SJSA1 (cell line): ENCODE measurements around the gene CRYGN. TPM values are rescaled to one million over a fixed set of nuclear protein-coding genes. Genes with fewer than 3 reads are reported as not detected.

ENCODE experiments used
- DNase-seq, 2 experiments: peaks; one replicate each; pipeline ENCODE4 v3.0.0-alpha.2; 2015 to 2020; ENCODE audit warnings: low spot score in 2 of 2, low read depth in 1 of 2
- H3K27ac ChIP-seq: fragments of 250-450 bp; sonication (Bioruptor Pico); 2 replicates; pipeline ENCODE4 v1.5.1; 2020; ENCODE audit warnings: mild to moderate bottlenecking, moderate library complexity
- H3K27me3 ChIP-seq: fragments of 250-450 bp; sonication (Bioruptor Pico); replicated peaks from 2 replicates; pipeline ENCODE4 v1.5.1; 2020; ENCODE audit warnings: mild to moderate bottlenecking, moderate library complexity
- H3K36me3 ChIP-seq: fragments of 250-450 bp; sonication (Bioruptor Pico); 2 replicates; pipeline ENCODE4 v1.5.1; 2020; ENCODE audit warnings: mild to moderate bottlenecking
- H3K4me1 ChIP-seq: fragments of 250-450 bp; sonication (Bioruptor Pico); replicated peaks from 2 replicates; pipeline ENCODE4 v1.6.1; 2021; ENCODE audit warnings: mild to moderate bottlenecking
- H3K4me3 ChIP-seq: fragments of 250-450 bp; sonication (Bioruptor Pico); 2 replicates; pipeline ENCODE4 v1.5.1; 2020; ENCODE audit warnings: mild to moderate bottlenecking
- H3K9me3 ChIP-seq: fragments of 250-450 bp; sonication (Bioruptor Pico); replicated peaks from 2 replicates; pipeline ENCODE4 v1.5.1; 2020; ENCODE audit warnings: mild to moderate bottlenecking
- total RNA-seq: library from RNA; depleted of rRNA; stranded (reverse); fragments of >200 nt; shearing (Covaris generic); gene quantifications from 2 replicates; pipeline ENCODE4 v1.2.3, GENCODE V29; 2014

The CRYGN gene
- total RNA-seq, 1 experiment from 2014 or later: not detected

DNA sequence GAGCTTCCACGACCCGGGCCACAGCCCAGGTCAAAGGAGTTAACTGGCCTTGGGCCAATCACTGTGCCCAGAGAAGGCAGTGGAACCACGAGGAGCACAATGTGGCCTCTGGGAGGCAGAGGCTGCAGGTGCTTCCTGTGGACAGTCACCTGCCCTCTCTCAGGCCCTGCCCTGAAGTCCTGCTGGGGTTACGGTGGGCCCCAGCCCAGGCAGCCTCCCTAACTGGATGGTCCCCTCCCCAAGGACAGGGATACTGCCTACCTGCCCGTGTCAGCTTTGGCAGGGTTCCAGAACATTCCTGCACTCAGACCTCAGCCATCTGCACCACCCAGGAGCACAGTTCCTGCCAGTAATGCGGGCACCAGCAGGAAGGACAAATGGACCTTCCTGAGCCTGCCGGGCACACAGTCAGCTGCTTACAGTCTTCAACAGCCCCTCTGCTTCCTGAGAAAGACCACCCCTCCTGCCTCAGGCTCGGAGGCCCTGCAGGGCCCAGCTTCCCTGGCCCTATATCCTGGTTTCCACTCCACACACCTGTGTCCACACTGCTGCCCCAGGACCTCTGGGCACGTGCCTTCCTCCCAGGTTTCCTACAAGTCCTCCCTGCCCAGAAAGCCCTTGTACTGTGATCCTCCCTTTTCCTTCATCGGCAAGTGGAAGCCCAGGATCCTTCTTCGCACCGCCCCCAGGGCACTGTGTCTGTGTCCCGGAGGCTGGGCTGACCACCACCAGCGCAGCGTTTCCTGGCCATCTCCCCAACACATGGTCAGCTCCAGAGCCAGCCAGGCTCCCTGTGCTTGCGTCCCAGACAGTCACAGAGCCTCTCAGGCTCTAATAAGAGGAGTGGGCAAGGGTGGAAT lies 53.4 kb downstream of the CRYGN start:
- Histone ChIP-seq H3K27ac (no peak overlapping the region), H3K27me3 (peaks cover 8% of the 10 kb centered on the region; the same call in 1 of the 2 replicates), H3K9me3 (no peaks in the 10 kb centered on the region), H3K4me1 (no peaks in the 10 kb centered on the region), H3K4me3 (no peak overlapping the region), H3K36me3 (no peaks in the 10 kb centered on the region)
- no peak for DNase-seq

DNA sequence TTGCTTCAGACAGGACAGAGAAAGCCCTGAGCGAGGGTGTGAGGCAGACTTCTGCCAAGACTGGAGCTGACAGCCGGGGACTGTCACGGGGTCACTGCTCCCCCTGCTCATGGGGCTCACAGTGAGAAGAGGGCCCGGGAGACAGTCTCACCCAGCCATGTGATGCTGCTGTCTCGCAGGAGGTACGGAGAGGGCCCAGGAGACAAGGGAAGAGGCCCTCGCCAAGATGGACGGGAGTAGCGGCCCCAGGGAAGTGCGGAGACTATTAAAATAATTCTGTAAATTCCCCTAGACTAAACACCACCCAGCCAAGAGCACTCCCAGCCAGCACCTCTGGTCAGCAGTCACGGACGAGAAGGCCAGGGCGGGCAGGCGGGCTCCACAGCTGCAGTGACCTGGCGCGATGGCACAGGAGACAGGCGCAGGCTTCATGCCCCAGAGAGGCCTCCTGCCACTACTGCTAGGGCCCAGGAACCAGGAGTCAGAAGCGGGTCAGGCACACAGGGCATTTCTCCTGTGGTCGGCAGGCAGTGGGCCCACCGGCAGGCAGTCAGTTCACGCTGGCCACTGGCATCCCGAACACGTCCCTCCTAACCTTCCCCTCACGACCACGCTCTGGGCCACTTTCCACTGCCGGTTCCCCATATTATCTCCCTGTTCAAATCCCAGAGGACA lies 54.2 kb downstream of the CRYGN start:
- Histone ChIP-seq H3K36me3 (no peaks in the 10 kb centered on the region), H3K27ac (no peak overlapping the region), H3K4me3 (no peak overlapping the region), H3K4me1 (no peaks in the 10 kb centered on the region), H3K27me3 (peaks cover 11% of the 10 kb centered on the region; the same call in 1 of the 2 replicates), H3K9me3 (no peaks in the 10 kb centered on the region)
- no peak for DNase-seq

DNA sequence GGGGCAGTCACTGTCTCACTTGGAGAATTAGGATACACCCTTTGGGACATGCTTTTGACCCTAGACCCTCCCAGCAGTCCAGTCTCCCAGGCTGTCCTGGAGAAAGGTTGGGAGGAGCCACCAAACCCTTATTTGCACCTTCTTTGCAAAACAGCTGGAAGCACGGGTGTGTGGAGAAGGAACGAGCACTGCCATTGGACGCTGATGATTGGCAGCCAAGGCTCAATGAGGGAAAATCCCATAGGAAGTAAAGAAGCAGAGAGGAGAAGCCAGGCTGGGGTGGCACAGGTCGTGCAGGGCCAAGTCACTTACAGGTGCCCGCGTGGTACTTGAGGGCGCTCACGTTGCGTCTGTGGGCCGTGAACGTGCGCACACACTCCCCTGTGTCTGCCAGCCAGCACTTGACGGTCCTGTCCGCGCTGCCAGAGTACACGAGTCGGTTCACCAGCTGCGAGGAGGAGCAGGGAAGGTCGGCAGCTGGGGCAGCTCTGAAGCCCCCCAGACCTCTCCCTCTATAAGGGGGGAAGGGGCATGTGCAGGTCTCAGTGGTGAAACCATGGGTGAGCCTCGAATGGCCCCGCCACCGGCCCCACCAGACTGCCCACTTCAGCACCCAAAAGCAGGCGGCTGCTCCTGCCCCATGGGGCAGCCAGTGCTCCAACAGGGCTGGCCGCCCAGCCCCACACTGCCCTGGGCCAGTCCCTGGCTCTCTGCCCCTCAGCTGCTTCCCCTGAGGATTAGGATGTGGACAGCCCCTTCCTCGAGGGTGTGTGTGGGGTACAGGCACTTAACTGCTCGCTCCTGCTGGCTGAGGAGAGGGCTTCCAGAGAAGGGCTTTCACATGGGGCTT lies 54.9 kb downstream of the CRYGN start:
- no peaks in the 10 kb centered on the region for H3K4me1 ChIP-seq
- H3K27ac ChIP-seq: no peak overlapping the region
- H3K27me3 ChIP-seq: peaks cover 11% of the 10 kb centered on the region; the same call in 1 of the 2 replicates
- no peaks in the 10 kb centered on the region for H3K9me3 ChIP-seq
- no peak for DNase-seq
- H3K4me3 ChIP-seq: no peak overlapping the region
- no peaks in the 10 kb centered on the region for H3K36me3 ChIP-seq

DNA sequence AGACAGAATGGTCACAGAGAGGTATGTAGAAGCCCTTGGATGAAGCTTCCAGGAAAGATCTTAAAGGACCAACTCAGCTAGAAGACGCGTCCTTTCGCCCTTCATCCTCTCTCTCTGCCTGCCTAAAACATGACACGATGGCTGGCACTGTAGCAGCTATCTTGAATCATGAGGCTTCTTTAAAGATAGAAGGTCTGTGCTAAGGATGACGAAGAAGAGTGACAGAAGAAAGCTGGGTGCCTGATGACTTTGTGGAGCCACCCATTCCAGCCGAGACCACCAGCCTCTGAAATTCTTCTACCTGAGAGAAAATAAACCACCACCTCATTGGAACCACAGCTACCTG lies 55.6 kb downstream of the CRYGN start:
- no peaks in the 10 kb centered on the region for H3K9me3 ChIP-seq
- no peak overlapping the region for H3K27ac ChIP-seq
- DNase-seq: no peak
- H3K4me1 ChIP-seq: no peaks in the 10 kb centered on the region
- peaks cover 11% of the 10 kb centered on the region; the same call in 1 of the 2 replicates for H3K27me3 ChIP-seq
- no peaks in the 10 kb centered on the region for H3K36me3 ChIP-seq
- H3K4me3 ChIP-seq: no peak overlapping the region

DNA sequence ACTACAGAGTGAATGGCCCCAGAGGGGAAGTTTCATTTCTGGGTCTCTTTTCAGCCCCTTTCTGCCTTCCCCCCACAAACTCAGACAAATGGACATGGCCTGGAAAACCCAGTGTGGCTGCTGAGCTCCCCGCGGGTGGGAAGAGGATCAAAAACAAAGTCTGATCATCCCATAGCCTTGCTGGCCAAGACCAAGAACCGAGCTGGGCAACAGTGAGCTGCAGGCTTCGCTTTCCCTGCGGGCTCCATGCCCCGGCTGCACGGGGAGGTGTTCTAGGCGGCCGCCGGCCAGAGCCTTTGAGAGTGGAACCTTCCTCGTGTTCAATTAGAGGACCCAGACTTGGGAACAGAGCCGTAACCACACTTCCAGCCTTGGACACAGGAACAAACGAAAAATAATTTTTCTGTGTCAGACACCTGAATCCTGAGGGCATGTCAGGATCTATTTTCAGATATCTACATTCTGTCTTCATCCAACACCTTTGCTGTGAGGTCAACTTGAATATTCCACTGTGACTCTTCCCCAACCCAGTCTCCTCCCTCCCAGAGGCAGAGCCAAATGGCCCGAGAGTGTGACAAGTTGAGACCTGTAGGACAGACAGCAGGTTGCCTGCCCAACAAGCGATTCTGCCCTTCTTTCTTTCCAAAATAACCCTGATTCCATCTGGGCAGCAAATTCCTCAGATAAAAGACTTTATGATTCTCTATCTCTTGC lies 56.1 kb downstream of the CRYGN start:
- H3K9me3 ChIP-seq: no peaks in the 10 kb centered on the region
- DNase-seq: no peak
- no peaks in the 10 kb centered on the region for H3K4me1 ChIP-seq
- H3K27ac ChIP-seq: no peak overlapping the region
- H3K36me3 ChIP-seq: no peaks in the 10 kb centered on the region
- H3K27me3 ChIP-seq: peaks cover 11% of the 10 kb centered on the region; the same call in 1 of the 2 replicates
- no peak overlapping the region for H3K4me3 ChIP-seq

DNA sequence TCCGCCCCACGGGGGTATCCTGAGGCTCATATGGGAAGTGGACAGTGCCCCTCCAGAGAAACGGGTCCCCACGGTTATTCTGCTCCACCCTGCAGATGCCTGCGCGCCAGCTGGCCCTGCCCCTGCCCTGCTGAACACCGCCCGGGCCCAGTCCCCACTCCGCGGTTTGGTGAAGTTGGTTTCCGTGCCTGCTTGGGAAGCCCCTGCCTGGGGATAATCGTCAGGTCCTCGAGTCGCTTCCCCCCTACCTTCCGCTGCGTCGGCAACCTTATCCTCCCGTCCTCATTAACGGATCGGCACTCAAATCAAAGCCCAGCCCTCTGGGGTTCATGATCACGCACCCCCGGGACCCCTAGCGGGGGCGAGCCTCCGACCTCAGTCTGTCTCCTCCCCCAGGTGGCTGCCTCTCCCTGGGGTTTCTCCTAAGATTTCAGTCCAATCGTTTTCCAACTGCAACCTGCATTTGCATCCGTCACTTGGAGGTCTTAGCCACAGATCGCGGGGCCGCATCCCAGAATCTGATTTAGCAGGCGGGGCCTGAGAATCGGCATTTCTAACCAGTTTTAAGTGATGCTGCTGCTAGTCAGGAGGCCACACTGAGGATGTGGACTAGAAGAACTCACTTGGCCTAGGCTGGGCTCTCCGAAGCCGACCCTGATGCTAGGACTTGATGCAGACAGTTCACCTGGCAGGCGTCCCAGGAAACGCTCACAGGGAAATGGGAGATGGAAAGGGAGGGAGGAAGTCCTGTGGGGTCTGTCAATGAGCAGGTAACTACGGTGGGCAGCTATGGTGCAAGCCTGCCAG lies 57.7 kb downstream of the CRYGN start:
- H3K9me3 ChIP-seq: no peaks in the 10 kb centered on the region
- H3K27ac ChIP-seq: no peak overlapping the region
- peaks cover 11% of the 10 kb centered on the region; the same call in 1 of the 2 replicates for H3K27me3 ChIP-seq
- H3K36me3 ChIP-seq: no peaks in the 10 kb centered on the region
- H3K4me1 ChIP-seq: no peaks in the 10 kb centered on the region
- H3K4me3 ChIP-seq: no peak overlapping the region
- no peak for DNase-seq

DNA sequence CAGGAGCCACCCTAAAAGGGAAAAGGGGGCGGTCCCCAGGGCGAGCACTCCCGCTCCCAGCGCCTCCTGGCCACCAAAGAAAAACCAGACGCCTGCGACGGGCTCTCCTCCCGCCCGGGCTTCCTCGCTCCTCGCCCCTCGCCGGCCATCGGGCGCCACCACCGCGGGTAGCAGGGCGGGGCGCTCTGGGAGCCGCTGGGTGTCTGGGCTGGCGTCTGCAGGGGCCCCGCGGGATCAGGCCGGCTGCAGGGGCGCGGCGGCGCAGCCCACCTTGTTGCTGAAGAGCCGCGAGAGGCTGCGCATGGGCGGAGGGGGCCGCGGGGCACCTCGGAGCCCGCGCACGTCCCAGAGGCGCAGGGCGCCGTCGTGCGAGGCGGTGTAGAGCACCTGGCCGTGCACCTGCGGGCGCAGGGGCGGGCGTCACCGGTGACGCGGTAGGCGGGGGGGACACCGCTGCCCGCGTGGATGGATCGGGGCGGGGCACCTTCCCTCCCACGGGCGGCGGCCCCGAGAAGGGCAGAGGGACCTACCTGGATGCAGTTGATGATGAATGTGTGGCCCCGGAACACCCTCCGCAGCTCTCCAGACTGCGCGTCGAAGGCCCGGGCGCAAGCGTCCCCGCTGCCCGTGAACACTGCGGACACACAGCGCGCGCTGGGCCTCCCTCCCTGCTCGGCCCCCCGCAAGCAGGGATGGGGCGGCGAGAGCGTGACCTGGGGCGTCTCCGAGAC lies 58.4 kb downstream of the CRYGN start:
- no peaks in the 10 kb centered on the region for H3K9me3 ChIP-seq
- no peak for DNase-seq
- no peaks in the 10 kb centered on the region for H3K4me1 ChIP-seq
- H3K27ac ChIP-seq: no peak overlapping the region
- peaks cover 1% of the 10 kb centered on the region for H3K36me3 ChIP-seq
- no peak overlapping the region for H3K4me3 ChIP-seq
- peaks cover 11% of the 10 kb centered on the region; the same call in 1 of the 2 replicates for H3K27me3 ChIP-seq

DNA sequence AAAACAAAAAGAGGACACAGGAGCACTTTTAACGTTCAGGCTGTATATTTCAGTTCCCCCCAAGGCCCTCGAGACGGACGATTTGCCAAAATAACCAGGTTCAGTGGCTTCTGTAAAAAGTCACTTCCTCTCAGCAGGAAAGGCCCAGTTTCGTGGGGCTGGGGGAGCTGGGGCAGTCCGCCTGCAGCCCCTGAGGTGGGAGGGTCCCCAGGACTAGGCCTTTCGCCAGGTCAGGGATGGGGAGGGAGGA lies 58.9 kb downstream of the CRYGN start:
- Histone ChIP-seq H3K4me1 (no peaks in the 10 kb centered on the region), H3K9me3 (no peaks in the 10 kb centered on the region), H3K27ac (no peak overlapping the region), H3K4me3 (no peak overlapping the region), H3K36me3 (peaks cover 6% of the 10 kb centered on the region), H3K27me3 (peaks cover 11% of the 10 kb centered on the region; the same call in 1 of the 2 replicates)
- no peak for DNase-seq

DNA sequence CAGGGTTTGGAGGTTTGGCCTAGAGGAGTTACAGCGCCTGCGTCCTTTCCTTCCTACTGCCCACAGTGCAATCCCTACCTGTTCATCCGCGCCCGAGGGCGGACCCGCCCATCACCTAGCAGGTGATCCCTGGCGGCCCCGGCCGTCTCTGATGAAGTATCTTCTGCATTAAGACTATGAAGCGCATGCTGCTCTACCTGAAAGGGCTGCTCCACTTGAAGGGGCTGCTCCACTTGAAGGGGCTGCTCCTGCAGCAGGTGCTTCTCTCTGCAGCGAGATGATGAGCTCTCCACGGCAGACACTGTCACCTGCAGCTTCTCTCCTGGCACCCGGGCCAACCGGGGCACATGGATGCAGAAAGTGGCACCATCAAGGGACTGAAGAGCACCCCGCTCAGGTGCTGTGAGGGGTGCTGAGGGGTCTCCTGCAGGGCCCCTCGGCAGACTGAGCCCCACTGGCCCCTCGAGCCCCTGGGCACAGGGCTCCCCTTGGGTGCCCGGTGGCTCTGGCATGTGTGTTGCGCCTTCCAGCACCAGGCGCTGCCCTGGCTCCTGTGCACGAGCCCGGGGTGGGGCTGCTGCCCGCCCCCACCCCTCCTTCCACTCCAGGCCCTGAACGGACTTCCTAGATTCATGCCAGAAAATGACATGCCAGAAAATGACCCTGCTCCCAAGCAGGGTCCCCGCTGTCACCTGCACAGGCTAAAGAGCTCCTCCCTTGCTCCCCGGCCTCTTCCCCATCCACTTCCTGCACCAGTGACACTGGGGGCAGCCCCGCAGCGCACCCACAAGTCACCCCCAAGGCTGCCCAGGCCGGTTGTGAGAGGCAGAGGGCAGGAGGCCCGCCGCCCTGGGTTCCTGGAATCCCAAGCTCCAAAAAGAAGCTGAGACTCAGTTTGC lies 59.5 kb downstream of the CRYGN start:
- Histone ChIP-seq H3K27ac (no peak overlapping the region), H3K36me3 (peaks cover 10% of the 10 kb centered on the region), H3K9me3 (no peaks in the 10 kb centered on the region), H3K4me1 (no peaks in the 10 kb centered on the region), H3K27me3 (peaks cover 11% of the 10 kb centered on the region; the same call in 1 of the 2 replicates), H3K4me3 (no peak overlapping the region)
- DNase-seq: no peak

DNA sequence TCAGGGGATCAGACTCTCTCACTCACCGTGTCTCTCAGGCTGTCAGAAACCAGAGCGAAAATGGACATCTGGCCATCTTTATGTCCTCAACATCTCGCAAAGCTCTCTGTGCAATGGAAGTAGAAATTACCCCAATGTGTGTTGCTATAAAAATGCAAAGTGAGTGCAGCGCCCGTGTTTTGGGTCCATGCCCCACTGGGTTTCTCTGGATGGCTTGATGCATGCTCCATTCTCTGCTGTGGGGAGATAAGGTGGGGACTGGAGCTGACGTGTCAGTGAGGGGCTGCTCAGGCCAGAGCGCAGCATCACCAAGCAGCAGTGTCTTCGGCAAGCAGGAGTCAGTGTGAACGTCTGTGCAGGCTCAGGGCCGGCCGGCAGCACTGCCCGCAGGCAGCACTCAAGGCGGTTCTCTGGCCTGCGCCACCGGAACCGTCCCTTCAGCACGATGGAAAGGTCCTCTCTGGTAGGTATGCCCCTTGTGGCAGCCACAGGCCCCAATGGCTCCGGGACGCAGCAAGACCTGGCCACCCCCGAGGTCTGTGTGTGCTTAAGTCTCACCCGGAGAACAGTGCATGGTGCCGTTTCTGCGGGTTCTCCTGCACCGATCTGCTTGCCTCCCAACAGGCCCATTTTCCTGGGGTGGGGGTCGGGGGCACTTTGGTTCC lies 60.3 kb downstream of the CRYGN start:
- Histone ChIP-seq H3K4me1 (no peaks in the 10 kb centered on the region), H3K9me3 (no peaks in the 10 kb centered on the region), H3K36me3 (peaks cover 10% of the 10 kb centered on the region), H3K27ac (no peak overlapping the region), H3K4me3 (no peak overlapping the region), H3K27me3 (peaks cover 11% of the 10 kb centered on the region; the same call in 1 of the 2 replicates)
- DNase-seq: no peak

DNA sequence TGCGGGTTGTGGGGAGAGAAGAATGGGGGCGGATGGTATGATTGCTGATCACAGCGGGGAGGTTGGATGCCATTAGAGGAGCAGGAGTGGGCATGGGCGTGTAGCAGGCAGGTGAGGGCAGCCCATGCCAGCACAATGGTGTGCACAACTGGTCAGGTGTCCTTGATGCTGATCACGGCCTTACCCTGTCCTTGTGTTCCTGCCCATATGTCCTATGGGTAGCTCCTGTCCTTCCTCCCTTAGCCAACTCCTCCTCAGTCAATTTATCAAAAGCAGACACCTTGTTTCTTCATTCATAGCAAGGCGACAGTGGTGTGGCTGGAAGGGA lies 60.8 kb downstream of the CRYGN start:
- Histone ChIP-seq H3K27ac (no peak overlapping the region), H3K27me3 (peaks cover 11% of the 10 kb centered on the region; the same call in 1 of the 2 replicates), H3K4me1 (no peaks in the 10 kb centered on the region), H3K4me3 (no peak overlapping the region), H3K36me3 (peaks cover 14% of the 10 kb centered on the region), H3K9me3 (no peaks in the 10 kb centered on the region)
- DNase-seq: no peak
